Measurements from ENCODE around the gene TRIM74.

DNA sequence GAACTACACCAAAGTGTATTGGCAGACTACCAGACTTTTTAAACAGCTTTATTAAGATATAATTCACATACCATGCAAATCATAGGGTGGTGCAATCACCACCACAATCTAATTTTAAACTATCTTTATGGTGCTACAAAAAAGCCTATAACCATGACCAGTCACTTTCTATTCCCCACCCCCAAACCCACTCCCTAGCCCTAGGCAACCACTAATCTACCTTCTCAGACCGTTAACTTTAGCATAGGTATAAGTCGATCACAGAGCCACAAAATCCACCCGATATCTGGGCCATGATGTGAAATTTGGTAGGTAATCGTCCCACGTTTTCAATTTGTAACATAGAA, 44.9 kb downstream of the TRIM74 start:
- TF ChIP-seq, protein P1, sequence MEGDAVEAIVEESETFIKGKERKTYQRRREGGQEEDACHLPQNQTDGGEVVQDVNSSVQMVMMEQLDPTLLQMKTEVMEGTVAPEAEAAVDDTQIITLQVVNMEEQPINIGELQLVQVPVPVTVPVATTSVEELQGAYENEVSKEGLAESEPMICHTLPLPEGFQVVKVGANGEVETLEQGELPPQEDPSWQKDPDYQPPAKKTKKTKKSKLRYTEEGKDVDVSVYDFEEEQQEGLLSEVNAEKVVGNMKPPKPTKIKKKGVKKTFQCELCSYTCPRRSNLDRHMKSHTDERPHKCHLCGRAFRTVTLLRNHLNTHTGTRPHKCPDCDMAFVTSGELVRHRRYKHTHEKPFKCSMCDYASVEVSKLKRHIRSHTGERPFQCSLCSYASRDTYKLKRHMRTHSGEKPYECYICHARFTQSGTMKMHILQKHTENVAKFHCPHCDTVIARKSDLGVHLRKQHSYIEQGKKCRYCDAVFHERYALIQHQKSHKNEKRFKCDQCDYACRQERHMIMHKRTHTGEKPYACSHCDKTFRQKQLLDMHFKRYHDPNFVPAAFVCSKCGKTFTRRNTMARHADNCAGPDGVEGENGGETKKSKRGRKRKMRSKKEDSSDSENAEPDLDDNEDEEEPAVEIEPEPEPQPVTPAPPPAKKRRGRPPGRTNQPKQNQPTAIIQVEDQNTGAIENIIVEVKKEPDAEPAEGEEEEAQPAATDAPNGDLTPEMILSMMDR (IDR thresholded peaks at IDR 0.05): no peak
- no peak for TF ChIP-seq POLR2AphosphoS5 (IDR thresholded peaks at IDR 0.05)
